Neural cell (in vitro differentiated cells): Measurements from ENCODE around the gene PRKAG2. TPM values are rescaled to one million over a fixed set of nuclear protein-coding genes. Genes with fewer than 3 reads are reported as not detected.

Experiments
- H2AFZ ChIP-seq: fragments of 200-600, 300-800 bp; sonication (generic), shearing (Covaris generic); 2 replicates; pipeline ENCODE4 v1.6.0; 2014; ENCODE audit warnings: low read depth, mild to moderate bottlenecking, antibody characterized with exemption, low read length, moderate library complexity
- H3F3A ChIP-seq: fragments of 200-600 bp; shearing (Covaris generic); 2 replicates; pipeline ENCODE4 v1.6.1; 2016; ENCODE audit warnings: mild to moderate bottlenecking, moderate library complexity, mixed read lengths, antibody characterized with exemption, low read length; ENCODE audit not compliant: insufficient read depth, poor library complexity, severe bottlenecking
- H3K27ac ChIP-seq: fragments of 200-600, 300-800 bp; sonication (generic), shearing (Covaris generic); 2 replicates; pipeline ENCODE4 v1.5.1; 2014; ENCODE audit warnings: mild to moderate bottlenecking, low read length, moderate library complexity
- H3K27me3 ChIP-seq: fragments of 300-800, 200-600 bp; sonication (generic), shearing (Covaris generic); 2 replicates; pipeline ENCODE4 v1.6.0; 2014; ENCODE audit warnings: mild to moderate bottlenecking, low read depth, low read length, moderate library complexity; ENCODE audit not compliant: insufficient read depth
- H3K36me3 ChIP-seq: fragments of 300-800, 200-600 bp; sonication (generic), shearing (Covaris generic); 2 replicates; pipeline ENCODE4 v1.5.1; 2014; ENCODE audit warnings: mild to moderate bottlenecking, antibody characterized with exemption, low read length, moderate library complexity; ENCODE audit not compliant: insufficient read depth
- H3K4me2 ChIP-seq: fragments of 300-800, 200-600 bp; sonication (generic), shearing (Covaris generic); 2 replicates; pipeline ENCODE4 v1.6.0; 2014; ENCODE audit warnings: mild to moderate bottlenecking, low read length
- H3K4me3 ChIP-seq: fragments of 300-800, 200-600 bp; sonication (generic), shearing (Covaris generic); 2 replicates; pipeline ENCODE4 v1.5.1; 2014; ENCODE audit warnings: mild to moderate bottlenecking, low read length, moderate library complexity
- H3K79me2 ChIP-seq: fragments of 200-600 bp; shearing (Covaris generic); replicated peaks from 2 replicates; pipeline ENCODE4 v1.6.0; 2014; ENCODE audit warnings: mild to moderate bottlenecking, low read length, moderate library complexity; ENCODE audit not compliant: insufficient read depth
- H3K9ac ChIP-seq: fragments of 300-800, 200-600 bp; sonication (generic), shearing (Covaris generic); 2 replicates; pipeline ENCODE4 v1.6.1; 2016; ENCODE audit warnings: mild to moderate bottlenecking, low read length, mixed read lengths
- H3K9me2 ChIP-seq: fragments of 200-600 bp; shearing (Covaris generic); 2 replicates; pipeline ENCODE4 v1.6.1; 2016; ENCODE audit warnings: mild to moderate bottlenecking, low read length, mixed read lengths; ENCODE audit not compliant: insufficient read depth
- H3K9me3 ChIP-seq: fragments of 200-600, 300-800 bp; sonication (generic), shearing (Covaris generic); 2 replicates; pipeline ENCODE4 v1.6.1; 2016; ENCODE audit warnings: mild to moderate bottlenecking, mixed run types, low read length, moderate library complexity, mixed read lengths
- H4K20me1 ChIP-seq: fragments of 200-600 bp; shearing (Covaris generic); 2 replicates; pipeline ENCODE4 v1.6.1; 2016; ENCODE audit warnings: mild to moderate bottlenecking, mixed run types; ENCODE audit not compliant: insufficient read depth
- CTCF ChIP-seq: fragments of 450-650 bp; IDR thresholded peaks from 2 replicates; pipeline ENCODE4 v1.5.1; 2014; ENCODE audit warnings: antibody characterized with exemption, mild to moderate bottlenecking, moderate library complexity; ENCODE audit not compliant: poor library complexity, severe bottlenecking
- EP300 ChIP-seq: fragments of 450-650 bp; conservative IDR thresholded peaks from 2 replicates; pipeline ENCODE4 v1.6.1; 2014; ENCODE audit warnings: antibody characterized with exemption, mild to moderate bottlenecking, moderate library complexity; ENCODE audit not compliant: poor library complexity, severe bottlenecking
- EZH2 ChIP-seq: fragments of 200-600, 300-800 bp; shearing (Covaris generic), sonication (generic); IDR thresholded peaks from 2 replicates; pipeline ENCODE4 v1.6.1; 2014; ENCODE audit warnings: antibody characterized with exemption, low read length, borderline replicate concordance, mild to moderate bottlenecking; ENCODE audit not compliant: insufficient read depth, poor library complexity, severe bottlenecking
- MXI1 ChIP-seq: fragments of 450-650 bp; conservative IDR thresholded peaks from 2 replicates; pipeline ENCODE4 v1.6.1; 2014; ENCODE audit warnings: antibody characterized with exemption, mild to moderate bottlenecking; ENCODE audit not compliant: poor library complexity, severe bottlenecking
- POLR2AphosphoS5 ChIP-seq: IDR thresholded peaks from 2 replicates; pipeline ENCODE4 v1.6.1; 2012
- RAD21 ChIP-seq: fragments of 450-650 bp; conservative IDR thresholded peaks from 2 replicates; pipeline ENCODE4 v1.6.1; 2014; ENCODE audit warnings: antibody characterized with exemption, mild to moderate bottlenecking, moderate library complexity
- REST ChIP-seq: IDR thresholded peaks from 2 replicates; pipeline ENCODE4 v1.6.1; 2012; ENCODE audit warnings: borderline replicate concordance
- SMC3 ChIP-seq: fragments of 450-650 bp; conservative IDR thresholded peaks from 2 replicates; pipeline ENCODE4 v1.6.1; 2014; ENCODE audit warnings: antibody characterized with exemption, mild to moderate bottlenecking, moderate library complexity; ENCODE audit not compliant: poor library complexity
- TAF1 ChIP-seq: IDR thresholded peaks from 2 replicates; pipeline ENCODE4 v1.6.1; 2012; ENCODE audit warnings: low read depth
- polyA plus RNA-seq: library from polyadenylated mRNA; depleted of rRNA; stranded (reverse); fragments of >200 nt; gene quantifications from 2 replicates; pipeline ENCODE4 v1.2.3, GENCODE V29; 2014

PRKAG2 gene
- polyA plus RNA-seq, 1 donor from 2014 or later: 22.9 TPM

- no peaks in the 10 kb centered on the region for H3K36me3 ChIP-seq
- no peak overlapping the region for H3K4me2 ChIP-seq
- no peak overlapping the region for H2AFZ ChIP-seq
- no peaks in the 10 kb centered on the region for H3K27me3 ChIP-seq
- no peak overlapping the region for H3K27ac ChIP-seq
- no peaks in the 10 kb centered on the region for H3K9me2 ChIP-seq
- no peaks in the 10 kb centered on the region for H3K79me2 ChIP-seq
- H3K4me3 ChIP-seq: no peak overlapping the region
- TF ChIP-seq REST (no peak), CTCF (no peak), RAD21 (no peak), POLR2AphosphoS5 (no peak), EP300 (no peak)
- no peaks in the 10 kb centered on the region for H4K20me1 ChIP-seq
- no peak overlapping the region for H3K9ac ChIP-seq
- no peaks in the 10 kb centered on the region for H3F3A ChIP-seq
- no peaks in the 10 kb centered on the region for H3K9me3 ChIP-seq
These were observed 27.0 kb downstream of the PRKAG2 start for GRCh38 chr7:151849879-151850260.

GRCh38 chr7:151849008-151849878 lies 27.7 kb downstream of the PRKAG2 start:
- H3K27me3 ChIP-seq: no peaks in the 10 kb centered on the region
- H2AFZ ChIP-seq: no peak overlapping the region
- no peaks in the 10 kb centered on the region for H3K36me3 ChIP-seq

More at GRCh38 chr7:151849008-151849878, 27.7 kb downstream of the PRKAG2 start:
- TF ChIP-seq SMC3 (no peak), RAD21 (no peak), EZH2 (no peak), CTCF (no peak), MXI1 (no peak), TAF1 (no peak), REST (no peak), POLR2AphosphoS5 (no peak), EP300 (no peak)
- no peaks in the 10 kb centered on the region for H3F3A ChIP-seq
- no peaks in the 10 kb centered on the region for H3K79me2 ChIP-seq
- no peak overlapping the region for H3K4me3 ChIP-seq
- no peak overlapping the region for H3K9ac ChIP-seq
- no peaks in the 10 kb centered on the region for H3K9me3 ChIP-seq
- H4K20me1 ChIP-seq: no peaks in the 10 kb centered on the region
- no peaks in the 10 kb centered on the region for H3K9me2 ChIP-seq
- no peak overlapping the region for H3K4me2 ChIP-seq
- H3K27ac ChIP-seq: no peak overlapping the region
